WTC11 (cell line): Measurements from ENCODE around the gene LPP.

ENCODE experiments used
- MAX ChIP-seq: sonication (generic); formaldehyde crosslinking; IDR thresholded peaks from 2 replicates; pipeline ENCODE4 v1.8.0; 2022; ENCODE audit warnings: mild to moderate bottlenecking, missing genetic modification reagents
- ZNF121 ChIP-seq: sonication (generic); formaldehyde crosslinking; IDR thresholded peaks from 2 replicates; pipeline ENCODE4 v1.8.0; 2023; ENCODE audit warnings: missing genetic modification reagents
- TF ChIP-seq, protein P1 (sequence below): sonication (generic); formaldehyde crosslinking; IDR thresholded peaks from 2 replicates; pipeline ENCODE4 v1.8.1; 2022; ENCODE audit warnings: low read depth, missing genetic modification reagents, borderline replicate concordance

- no peak for TF ChIP-seq ZNF121 (CRISPR knock-in tag)
- TF ChIP-seq MAX (CRISPR knock-in tag): no peak
- TF ChIP-seq, protein P1, sequence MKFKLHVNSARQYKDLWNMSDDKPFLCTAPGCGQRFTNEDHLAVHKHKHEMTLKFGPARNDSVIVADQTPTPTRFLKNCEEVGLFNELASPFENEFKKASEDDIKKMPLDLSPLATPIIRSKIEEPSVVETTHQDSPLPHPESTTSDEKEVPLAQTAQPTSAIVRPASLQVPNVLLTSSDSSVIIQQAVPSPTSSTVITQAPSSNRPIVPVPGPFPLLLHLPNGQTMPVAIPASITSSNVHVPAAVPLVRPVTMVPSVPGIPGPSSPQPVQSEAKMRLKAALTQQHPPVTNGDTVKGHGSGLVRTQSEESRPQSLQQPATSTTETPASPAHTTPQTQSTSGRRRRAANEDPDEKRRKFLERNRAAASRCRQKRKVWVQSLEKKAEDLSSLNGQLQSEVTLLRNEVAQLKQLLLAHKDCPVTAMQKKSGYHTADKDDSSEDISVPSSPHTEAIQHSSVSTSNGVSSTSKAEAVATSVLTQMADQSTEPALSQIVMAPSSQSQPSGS (CRISPR knock-in tag): no peak
Observed at GRCh38 chr3:188380722-188381121, 226.8 kb downstream of the LPP start.
